GM23338 (cell line): Measurements from ENCODE around the gene CYP46A1. TPM values are rescaled to one million over a fixed set of nuclear protein-coding genes. Genes with fewer than 3 reads are reported as not detected.

Experiments
- ATAC-seq: fragments of 200-7000 bp; cut with Tn5 transposase; 3 replicates; pipeline ENCODE4 v1.9.1; 2020
- DNase-seq: peaks from one replicate; pipeline ENCODE4 v3.0.0-alpha.2; 2015; ENCODE audit warnings: low spot score
- H2AFZ ChIP-seq: fragments of 200-600 bp; sonication (generic); 2 replicates; pipeline ENCODE4 v1.8.0; 2016; ENCODE audit warnings: antibody characterized with exemption, mild to moderate bottlenecking, moderate library complexity
- H3F3A ChIP-seq: fragments of 200-600 bp; sonication (generic); replicated peaks from 2 replicates; pipeline ENCODE4 v1.8.0; 2017; ENCODE audit warnings: antibody characterized with exemption, mixed run types, low read depth
- H3K27ac ChIP-seq: fragments of 200-600 bp; sonication (generic); 2 replicates; pipeline ENCODE4 v1.6.1; 2016; ENCODE audit warnings: low read depth
- H3K27me3 ChIP-seq: fragments of 200-600 bp; sonication (generic); 2 replicates; pipeline ENCODE4 v1.8.0; 2016; ENCODE audit warnings: mild to moderate bottlenecking, mixed run types, moderate library complexity; ENCODE audit not compliant: insufficient read depth
- H3K36me3 ChIP-seq: fragments of 200-600 bp; sonication (generic); 2 replicates; pipeline ENCODE4 v1.8.0; 2016; ENCODE audit warnings: mild to moderate bottlenecking; ENCODE audit not compliant: insufficient read depth
- H3K4me1 ChIP-seq: fragments of 200-600 bp; sonication (generic); 2 replicates; pipeline ENCODE4 v1.8.0; 2016; ENCODE audit warnings: mild to moderate bottlenecking, moderate library complexity; ENCODE audit not compliant: insufficient read depth
- H3K4me2 ChIP-seq: fragments of 200-600 bp; sonication (generic); 2 replicates; pipeline ENCODE4 v1.7.1; 2017; ENCODE audit warnings: mixed run types
- H3K4me3 ChIP-seq: fragments of 200-600 bp; sonication (generic); 2 replicates; pipeline ENCODE4 v1.6.1; 2016; ENCODE audit warnings: mixed run types
- H3K79me2 ChIP-seq: fragments of 200-600 bp; sonication (generic); replicated peaks from 2 replicates; pipeline ENCODE4 v1.8.0; 2017; ENCODE audit warnings: mild to moderate bottlenecking; ENCODE audit not compliant: insufficient read depth
- H3K9me2 ChIP-seq: fragments of 200-600 bp; sonication (generic); 2 replicates; pipeline ENCODE4 v1.8.0; 2017; ENCODE audit not compliant: insufficient read depth
- H4K20me1 ChIP-seq: fragments of 200-600 bp; sonication (generic); replicated peaks from 2 replicates; pipeline ENCODE4 v1.8.0; 2017; ENCODE audit warnings: mild to moderate bottlenecking; ENCODE audit not compliant: insufficient read depth
- H3K27ac Mint-ChIP-seq: 2 replicates; pipeline ENCODE4 v1.8.0; 2020; ENCODE audit warnings: inconsistent platforms, mild to moderate bottlenecking, moderate library complexity, mixed read lengths
- H3K27me3 Mint-ChIP-seq: 3 replicates; pipeline ENCODE4 v1.8.0; 2022; ENCODE audit warnings: low read depth, mild to moderate bottlenecking, moderate library complexity, mixed read lengths, inconsistent platforms; ENCODE audit not compliant: insufficient read depth, poor library complexity
- H3K36me3 Mint-ChIP-seq: 3 replicates; pipeline ENCODE4 v1.8.0; 2021; ENCODE audit warnings: low read depth, mild to moderate bottlenecking, inconsistent platforms, moderate library complexity, mixed read lengths
- H3K4me1 Mint-ChIP-seq: 3 replicates; pipeline ENCODE4 v1.8.0; 2020; ENCODE audit warnings: mild to moderate bottlenecking, inconsistent platforms, mixed read lengths
- H3K4me3 Mint-ChIP-seq: 3 replicates; pipeline ENCODE4 v1.8.0; 2021; ENCODE audit warnings: moderate library complexity, mild to moderate bottlenecking, inconsistent platforms, mixed read lengths
- H3K9me3 Mint-ChIP-seq: 3 replicates; pipeline ENCODE4 v1.8.0; 2020; ENCODE audit warnings: moderate library complexity, mild to moderate bottlenecking, inconsistent platforms, mixed read lengths
- CREB1 ChIP-seq: fragments of 250-450 bp; sonication (Bioruptor Pico); IDR thresholded peaks from 2 replicates; pipeline ENCODE4 v1.5.0; 2020; ENCODE audit warnings: low read depth, mild to moderate bottlenecking, moderate library complexity
- EZH2 ChIP-seq: fragments of 200-600 bp; sonication (generic); IDR thresholded peaks from one replicate; pipeline ENCODE4 v1.8.0; 2017; ENCODE audit warnings: antibody characterized with exemption, mild to moderate bottlenecking, low read depth; ENCODE audit not compliant: unreplicated experiment
- EZH2phosphoT487 ChIP-seq: fragments of 200-600 bp; sonication (generic); IDR thresholded peaks from one replicate; pipeline ENCODE4 v1.8.1; 2018; ENCODE audit warnings: antibody characterized with exemption; ENCODE audit not compliant: unreplicated experiment
- JUNB ChIP-seq: IDR thresholded peaks from one replicate; pipeline ENCODE4 v1.6.1; 2016; ENCODE audit warnings: antibody characterized with exemption; ENCODE audit not compliant: unreplicated experiment
- NANOG ChIP-seq: IDR thresholded peaks from 2 replicates; pipeline ENCODE4 v1.6.1; 2016; ENCODE audit warnings: antibody characterized with exemption, borderline replicate concordance
- POLR2AphosphoS5 ChIP-seq: IDR thresholded peaks from 2 replicates; pipeline ENCODE4 v1.6.1; 2016; ENCODE audit warnings: antibody characterized with exemption, low read depth
- STAT1 ChIP-seq: IDR thresholded peaks from one replicate; pipeline ENCODE4 v1.6.1; 2016; ENCODE audit warnings: antibody characterized with exemption; ENCODE audit not compliant: unreplicated experiment
- ZNF114 ChIP-seq: fragments of 250-450 bp; sonication (Bioruptor Pico); IDR thresholded peaks from 2 replicates; pipeline ENCODE4 v1.5.0; 2020; ENCODE audit warnings: mild to moderate bottlenecking, moderate library complexity
- ZNF331 ChIP-seq: fragments of 250-450 bp; sonication (Bioruptor Pico); IDR thresholded peaks from 2 replicates; pipeline ENCODE4 v1.5.0; 2020; ENCODE audit warnings: low read depth, mild to moderate bottlenecking, moderate library complexity
- polyA plus RNA-seq: library from polyadenylated mRNA; unstranded; fragments of >200 nt; fragmentation: Nextera tagmentation; extraction: Ambion mirVana; gene quantifications from 2 replicates; pipeline ENCODE4 v1.2.1, GENCODE V29; 2016
- total RNA-seq: library from RNA; depleted of rRNA; stranded (reverse); fragments of >200 nt; shearing (Covaris generic); gene quantifications from 2 replicates; pipeline ENCODE4 v1.2.3, GENCODE V29; 2014
- TF ChIP-seq, protein P1 (sequence below): IDR thresholded peaks from one replicate; pipeline ENCODE4 v1.6.1; 2018; ENCODE audit warnings: antibody characterized with exemption; ENCODE audit not compliant: unreplicated experiment
- TF ChIP-seq, protein P2 (sequence below), 2 experiments: fragments of 200-600 bp in 1 of 2; sonication (generic) in 1 of 2; conservative IDR thresholded peaks; 2 replicates each; pipeline versions ENCODE4 v1.5.1 to v1.6.1; 2016 to 2017; ENCODE audit warnings: antibody characterized with exemption in 2 of 2, low read depth in 2 of 2, mild to moderate bottlenecking in 2 of 2, moderate library complexity in 1 of 2
- TF ChIP-seq, protein P3 (sequence below): IDR thresholded peaks from 2 replicates; pipeline ENCODE4 v1.6.1; 2016; ENCODE audit warnings: antibody characterized with exemption
- TF ChIP-seq, protein P4 (sequence below): fragments of 250-450 bp; sonication (Bioruptor Pico); IDR thresholded peaks from 2 replicates; pipeline ENCODE4 v1.5.0; 2020; ENCODE audit warnings: mild to moderate bottlenecking, moderate library complexity

The CYP46A1 gene
- total and polyA plus RNA-seq, 2 experiments from 2014 or later = 0.59 to 0.66 TPM

DNA sequence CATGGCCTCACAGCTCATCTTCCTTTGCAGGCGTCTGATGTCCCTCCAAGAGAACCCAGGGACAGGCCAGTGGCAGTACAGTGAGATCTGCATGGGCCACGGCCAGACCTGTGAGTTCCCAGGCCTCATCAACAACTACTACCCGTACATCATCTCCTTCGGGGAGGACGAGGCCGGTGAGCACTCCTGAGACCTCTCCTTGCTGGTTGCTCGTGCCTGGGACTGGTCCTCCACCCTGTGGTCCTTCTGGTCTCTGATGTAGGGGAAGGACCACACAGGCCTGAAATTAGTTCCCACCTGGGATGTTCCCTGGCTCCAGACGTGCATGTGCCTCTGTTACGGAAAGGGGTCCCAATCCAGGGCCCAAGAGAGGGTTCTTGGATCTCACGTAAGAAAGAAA lies 21.3 kb upstream of the CYP46A1 start:
- H3K4me2 ChIP-seq = no peak overlapping the region
- no peaks in the 10 kb centered on the region for H3K79me2 ChIP-seq
- peaks cover 37% of the 10 kb centered on the region for H3K4me1 ChIP-seq
- DNase-seq = no peak
- no peaks in the 10 kb centered on the region for H3K9me2 ChIP-seq
- TF ChIP-seq, protein P1, sequence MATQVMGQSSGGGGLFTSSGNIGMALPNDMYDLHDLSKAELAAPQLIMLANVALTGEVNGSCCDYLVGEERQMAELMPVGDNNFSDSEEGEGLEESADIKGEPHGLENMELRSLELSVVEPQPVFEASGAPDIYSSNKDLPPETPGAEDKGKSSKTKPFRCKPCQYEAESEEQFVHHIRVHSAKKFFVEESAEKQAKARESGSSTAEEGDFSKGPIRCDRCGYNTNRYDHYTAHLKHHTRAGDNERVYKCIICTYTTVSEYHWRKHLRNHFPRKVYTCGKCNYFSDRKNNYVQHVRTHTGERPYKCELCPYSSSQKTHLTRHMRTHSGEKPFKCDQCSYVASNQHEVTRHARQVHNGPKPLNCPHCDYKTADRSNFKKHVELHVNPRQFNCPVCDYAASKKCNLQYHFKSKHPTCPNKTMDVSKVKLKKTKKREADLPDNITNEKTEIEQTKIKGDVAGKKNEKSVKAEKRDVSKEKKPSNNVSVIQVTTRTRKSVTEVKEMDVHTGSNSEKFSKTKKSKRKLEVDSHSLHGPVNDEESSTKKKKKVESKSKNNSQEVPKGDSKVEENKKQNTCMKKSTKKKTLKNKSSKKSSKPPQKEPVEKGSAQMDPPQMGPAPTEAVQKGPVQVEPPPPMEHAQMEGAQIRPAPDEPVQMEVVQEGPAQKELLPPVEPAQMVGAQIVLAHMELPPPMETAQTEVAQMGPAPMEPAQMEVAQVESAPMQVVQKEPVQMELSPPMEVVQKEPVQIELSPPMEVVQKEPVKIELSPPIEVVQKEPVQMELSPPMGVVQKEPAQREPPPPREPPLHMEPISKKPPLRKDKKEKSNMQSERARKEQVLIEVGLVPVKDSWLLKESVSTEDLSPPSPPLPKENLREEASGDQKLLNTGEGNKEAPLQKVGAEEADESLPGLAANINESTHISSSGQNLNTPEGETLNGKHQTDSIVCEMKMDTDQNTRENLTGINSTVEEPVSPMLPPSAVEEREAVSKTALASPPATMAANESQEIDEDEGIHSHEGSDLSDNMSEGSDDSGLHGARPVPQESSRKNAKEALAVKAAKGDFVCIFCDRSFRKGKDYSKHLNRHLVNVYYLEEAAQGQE = no peak
- TF ChIP-seq STAT1 (no peak), EZH2phosphoT487 (no peak), EZH2 (no peak), NANOG (no peak), POLR2AphosphoS5 (no peak), JUNB (no peak), ZNF114 (CRISPR knock-in tag) (no peak), CREB1 (CRISPR knock-in tag) (no peak), ZNF331 (CRISPR knock-in tag) (no peak)
- TF ChIP-seq, protein P2, sequence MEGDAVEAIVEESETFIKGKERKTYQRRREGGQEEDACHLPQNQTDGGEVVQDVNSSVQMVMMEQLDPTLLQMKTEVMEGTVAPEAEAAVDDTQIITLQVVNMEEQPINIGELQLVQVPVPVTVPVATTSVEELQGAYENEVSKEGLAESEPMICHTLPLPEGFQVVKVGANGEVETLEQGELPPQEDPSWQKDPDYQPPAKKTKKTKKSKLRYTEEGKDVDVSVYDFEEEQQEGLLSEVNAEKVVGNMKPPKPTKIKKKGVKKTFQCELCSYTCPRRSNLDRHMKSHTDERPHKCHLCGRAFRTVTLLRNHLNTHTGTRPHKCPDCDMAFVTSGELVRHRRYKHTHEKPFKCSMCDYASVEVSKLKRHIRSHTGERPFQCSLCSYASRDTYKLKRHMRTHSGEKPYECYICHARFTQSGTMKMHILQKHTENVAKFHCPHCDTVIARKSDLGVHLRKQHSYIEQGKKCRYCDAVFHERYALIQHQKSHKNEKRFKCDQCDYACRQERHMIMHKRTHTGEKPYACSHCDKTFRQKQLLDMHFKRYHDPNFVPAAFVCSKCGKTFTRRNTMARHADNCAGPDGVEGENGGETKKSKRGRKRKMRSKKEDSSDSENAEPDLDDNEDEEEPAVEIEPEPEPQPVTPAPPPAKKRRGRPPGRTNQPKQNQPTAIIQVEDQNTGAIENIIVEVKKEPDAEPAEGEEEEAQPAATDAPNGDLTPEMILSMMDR (conservative IDR thresholded peaks at IDR 0.05; ENCODE audit: low read depth in 2 of 2) = no peak
- TF ChIP-seq, protein P3, sequence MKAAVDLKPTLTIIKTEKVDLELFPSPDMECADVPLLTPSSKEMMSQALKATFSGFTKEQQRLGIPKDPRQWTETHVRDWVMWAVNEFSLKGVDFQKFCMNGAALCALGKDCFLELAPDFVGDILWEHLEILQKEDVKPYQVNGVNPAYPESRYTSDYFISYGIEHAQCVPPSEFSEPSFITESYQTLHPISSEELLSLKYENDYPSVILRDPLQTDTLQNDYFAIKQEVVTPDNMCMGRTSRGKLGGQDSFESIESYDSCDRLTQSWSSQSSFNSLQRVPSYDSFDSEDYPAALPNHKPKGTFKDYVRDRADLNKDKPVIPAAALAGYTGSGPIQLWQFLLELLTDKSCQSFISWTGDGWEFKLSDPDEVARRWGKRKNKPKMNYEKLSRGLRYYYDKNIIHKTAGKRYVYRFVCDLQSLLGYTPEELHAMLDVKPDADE = no peak
- TF ChIP-seq, protein P4, sequence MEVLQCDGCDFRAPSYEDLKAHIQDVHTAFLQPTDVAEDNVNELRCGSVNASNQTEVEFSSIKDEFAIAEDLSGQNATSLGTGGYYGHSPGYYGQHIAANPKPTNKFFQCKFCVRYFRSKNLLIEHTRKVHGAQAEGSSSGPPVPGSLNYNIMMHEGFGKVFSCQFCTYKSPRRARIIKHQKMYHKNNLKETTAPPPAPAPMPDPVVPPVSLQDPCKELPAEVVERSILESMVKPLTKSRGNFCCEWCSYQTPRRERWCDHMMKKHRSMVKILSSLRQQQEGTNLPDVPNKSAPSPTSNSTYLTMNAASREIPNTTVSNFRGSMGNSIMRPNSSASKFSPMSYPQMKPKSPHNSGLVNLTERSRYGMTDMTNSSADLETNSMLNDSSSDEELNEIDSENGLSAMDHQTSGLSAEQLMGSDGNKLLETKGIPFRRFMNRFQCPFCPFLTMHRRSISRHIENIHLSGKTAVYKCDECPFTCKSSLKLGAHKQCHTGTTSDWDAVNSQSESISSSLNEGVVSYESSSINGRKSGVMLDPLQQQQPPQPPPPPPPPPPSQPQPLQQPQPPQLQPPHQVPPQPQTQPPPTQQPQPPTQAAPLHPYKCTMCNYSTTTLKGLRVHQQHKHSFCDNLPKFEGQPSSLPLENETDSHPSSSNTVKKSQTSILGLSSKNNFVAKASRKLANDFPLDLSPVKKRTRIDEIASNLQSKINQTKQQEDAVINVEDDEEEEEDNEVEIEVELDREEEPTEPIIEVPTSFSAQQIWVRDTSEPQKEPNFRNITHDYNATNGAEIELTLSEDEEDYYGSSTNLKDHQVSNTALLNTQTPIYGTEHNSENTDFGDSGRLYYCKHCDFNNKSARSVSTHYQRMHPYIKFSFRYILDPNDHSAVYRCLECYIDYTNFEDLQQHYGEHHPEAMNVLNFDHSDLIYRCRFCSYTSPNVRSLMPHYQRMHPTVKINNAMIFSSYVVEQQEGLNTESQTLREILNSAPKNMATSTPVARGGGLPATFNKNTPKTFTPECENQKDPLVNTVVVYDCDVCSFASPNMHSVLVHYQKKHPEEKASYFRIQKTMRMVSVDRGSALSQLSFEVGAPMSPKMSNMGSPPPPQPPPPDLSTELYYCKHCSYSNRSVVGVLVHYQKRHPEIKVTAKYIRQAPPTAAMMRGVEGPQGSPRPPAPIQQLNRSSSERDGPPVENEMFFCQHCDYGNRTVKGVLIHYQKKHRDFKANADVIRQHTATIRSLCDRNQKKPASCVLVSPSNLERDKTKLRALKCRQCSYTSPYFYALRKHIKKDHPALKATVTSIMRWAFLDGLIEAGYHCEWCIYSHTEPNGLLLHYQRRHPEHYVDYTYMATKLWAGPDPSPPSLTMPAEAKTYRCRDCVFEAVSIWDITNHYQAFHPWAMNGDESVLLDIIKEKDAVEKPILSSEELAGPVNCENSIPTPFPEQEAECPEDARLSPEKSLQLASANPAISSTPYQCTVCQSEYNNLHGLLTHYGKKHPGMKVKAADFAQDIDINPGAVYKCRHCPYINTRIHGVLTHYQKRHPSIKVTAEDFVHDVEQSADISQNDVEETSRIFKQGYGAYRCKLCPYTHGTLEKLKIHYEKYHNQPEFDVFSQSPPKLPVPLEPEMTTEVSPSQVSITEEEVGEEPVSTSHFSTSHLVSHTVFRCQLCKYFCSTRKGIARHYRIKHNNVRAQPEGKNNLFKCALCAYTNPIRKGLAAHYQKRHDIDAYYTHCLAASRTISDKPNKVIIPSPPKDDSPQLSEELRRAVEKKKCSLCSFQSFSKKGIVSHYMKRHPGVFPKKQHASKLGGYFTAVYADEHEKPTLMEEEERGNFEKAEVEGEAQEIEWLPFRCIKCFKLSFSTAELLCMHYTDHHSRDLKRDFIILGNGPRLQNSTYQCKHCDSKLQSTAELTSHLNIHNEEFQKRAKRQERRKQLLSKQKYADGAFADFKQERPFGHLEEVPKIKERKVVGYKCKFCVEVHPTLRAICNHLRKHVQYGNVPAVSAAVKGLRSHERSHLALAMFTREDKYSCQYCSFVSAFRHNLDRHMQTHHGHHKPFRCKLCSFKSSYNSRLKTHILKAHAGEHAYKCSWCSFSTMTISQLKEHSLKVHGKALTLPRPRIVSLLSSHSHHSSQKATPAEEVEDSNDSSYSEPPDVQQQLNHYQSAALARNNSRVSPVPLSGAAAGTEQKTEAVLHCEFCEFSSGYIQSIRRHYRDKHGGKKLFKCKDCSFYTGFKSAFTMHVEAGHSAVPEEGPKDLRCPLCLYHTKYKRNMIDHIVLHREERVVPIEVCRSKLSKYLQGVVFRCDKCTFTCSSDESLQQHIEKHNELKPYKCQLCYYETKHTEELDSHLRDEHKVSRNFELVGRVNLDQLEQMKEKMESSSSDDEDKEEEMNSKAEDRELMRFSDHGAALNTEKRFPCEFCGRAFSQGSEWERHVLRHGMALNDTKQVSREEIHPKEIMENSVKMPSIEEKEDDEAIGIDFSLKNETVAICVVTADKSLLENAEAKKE (CRISPR knock-in tag) = no peak
- H3K27ac ChIP-seq = no peak overlapping the region
- Mint-ChIP-seq H3K27ac (no peak overlapping the region), H3K4me3 (no peak overlapping the region; the same call in 2 of the 3 replicates), H3K9me3 (no peaks in the 10 kb centered on the region), H3K27me3 (peaks cover 33% of the 10 kb centered on the region), H3K36me3 (peaks cover 9% of the 10 kb centered on the region; the same call in 1 of the 3 replicates), H3K4me1 (peaks cover 45% of the 10 kb centered on the region)
- no peak for ATAC-seq
- H3F3A ChIP-seq = peaks cover 16% of the 10 kb centered on the region; the same call in 1 of the 2 replicates
- H3K4me3 ChIP-seq = no peak overlapping the region
- H3K36me3 ChIP-seq = no peaks in the 10 kb centered on the region
- H2AFZ ChIP-seq = no peak overlapping the region
- H3K27me3 ChIP-seq = peaks cover 30% of the 10 kb centered on the region
- H4K20me1 ChIP-seq = no peaks in the 10 kb centered on the region; the same call in 1 of the 2 replicates
